ENCODE measurements around the gene BANK1.

BANK1 gene

GRCh38 chr4:102036016-102036415 lies 245.5 kb downstream of the BANK1 start:
- Histone ChIP-seq H3K9ac (no peak overlapping the region), H3K9me3 (no peaks in the 10 kb centered on the region), H3K4me3 (no peak overlapping the region), H3K27me3 (no peaks in the 10 kb centered on the region), H4K20me1 (no peaks in the 10 kb centered on the region), H3K36me3 (no peaks in the 10 kb centered on the region), H3K4me2 (no peak overlapping the region), H3K27ac (no peak overlapping the region), H3K4me1 (no peaks in the 10 kb centered on the region)
- no peak for TF ChIP-seq Cebpa-rat (IDR thresholded peaks at IDR 0.05)

- TF ChIP-seq Cebpa-rat (IDR thresholded peaks at IDR 0.05), result no peak
- no peak overlapping the region for H3K27ac ChIP-seq
- no peaks in the 10 kb centered on the region for H3K9me3 ChIP-seq
- no peak overlapping the region for H3K4me2 ChIP-seq
- H3K36me3 ChIP-seq, result no peaks in the 10 kb centered on the region
- no peak overlapping the region for H3K4me3 ChIP-seq
- H3K9ac ChIP-seq, result no peak overlapping the region
- no peaks in the 10 kb centered on the region for H3K4me1 ChIP-seq
- no peaks in the 10 kb centered on the region for H4K20me1 ChIP-seq
- H3K27me3 ChIP-seq, result no peaks in the 10 kb centered on the region
These were observed 246.3 kb downstream of the BANK1 start for GRCh38 chr4:102036619-102037376.

GRCh38 chr4:102037566-102037965 lies 247.0 kb downstream of the BANK1 start:
- H3K4me2 ChIP-seq, result no peak overlapping the region
- H3K36me3 ChIP-seq, result no peaks in the 10 kb centered on the region
- TF ChIP-seq Cebpa-rat (IDR thresholded peaks at IDR 0.05), result no peak
- H4K20me1 ChIP-seq, result no peaks in the 10 kb centered on the region
- no peak overlapping the region for H3K27ac ChIP-seq
- no peak overlapping the region for H3K9ac ChIP-seq
- H3K27me3 ChIP-seq, result no peaks in the 10 kb centered on the region
- no peaks in the 10 kb centered on the region for H3K9me3 ChIP-seq
- no peaks in the 10 kb centered on the region for H3K4me1 ChIP-seq
- no peak overlapping the region for H3K4me3 ChIP-seq

- H3K4me3 ChIP-seq, result no peak overlapping the region
- H3K9me3 ChIP-seq, result no peaks in the 10 kb centered on the region
- H4K20me1 ChIP-seq, result no peaks in the 10 kb centered on the region
- H3K27ac ChIP-seq, result no peak overlapping the region
- H3K27me3 ChIP-seq, result no peaks in the 10 kb centered on the region
- no peak for TF ChIP-seq Cebpa-rat (IDR thresholded peaks at IDR 0.05)
- H3K4me1 ChIP-seq, result no peaks in the 10 kb centered on the region
- no peak overlapping the region for H3K9ac ChIP-seq
- H3K4me2 ChIP-seq, result no peak overlapping the region
- no peaks in the 10 kb centered on the region for H3K36me3 ChIP-seq
These were observed 252.6 kb downstream of the BANK1 start for GRCh38 chr4:102042871-102043802.

GRCh38 chr4:102047616-102048015 lies 257.1 kb downstream of the BANK1 start:
- no peaks in the 10 kb centered on the region for H3K4me1 ChIP-seq
- H3K4me2 ChIP-seq, result no peak overlapping the region
- no peaks in the 10 kb centered on the region for H4K20me1 ChIP-seq
- H3K4me3 ChIP-seq, result no peak overlapping the region
- no peaks in the 10 kb centered on the region for H3K9me3 ChIP-seq
- no peak overlapping the region for H3K27ac ChIP-seq
- H3K9ac ChIP-seq, result no peak overlapping the region
- no peaks in the 10 kb centered on the region for H3K27me3 ChIP-seq
- TF ChIP-seq Cebpa-rat (IDR thresholded peaks at IDR 0.05), result no peak
- no peaks in the 10 kb centered on the region for H3K36me3 ChIP-seq

GRCh38 chr4:102055805-102056204 lies 265.3 kb downstream of the BANK1 start:
- Histone ChIP-seq H3K27me3 (no peaks in the 10 kb centered on the region), H3K27ac (no peak overlapping the region), H3K4me1 (no peaks in the 10 kb centered on the region), H3K9me3 (no peaks in the 10 kb centered on the region), H3K9ac (no peak overlapping the region), H3K4me3 (no peak overlapping the region), H3K4me2 (no peak overlapping the region), H3K36me3 (no peaks in the 10 kb centered on the region), H4K20me1 (no peaks in the 10 kb centered on the region)
- TF ChIP-seq Cebpa-rat (IDR thresholded peaks at IDR 0.05), result no peak

DNA sequence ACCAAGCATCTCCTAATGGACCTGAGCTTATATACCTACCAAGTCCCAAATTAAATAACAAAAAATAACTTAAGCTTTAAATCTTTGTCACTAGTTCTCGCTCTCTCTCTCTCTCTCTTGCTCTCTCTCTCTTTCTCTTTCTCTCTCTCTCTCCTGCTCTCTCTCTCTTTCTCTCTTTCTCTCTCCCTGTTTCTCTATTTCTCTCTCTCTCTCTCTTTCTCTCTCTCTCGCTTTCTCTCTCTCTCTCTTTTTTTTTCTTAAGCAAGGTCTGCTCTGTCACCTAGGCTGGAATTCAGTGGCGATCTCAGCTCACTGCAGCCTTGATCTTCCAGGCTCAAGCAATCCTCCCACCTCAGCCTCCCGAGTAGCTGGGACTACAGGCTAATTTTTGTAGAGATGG lies 266.6 kb downstream of the BANK1 start:
- H3K27ac ChIP-seq, result no peak overlapping the region
- no peak overlapping the region for H3K4me2 ChIP-seq
- H3K9ac ChIP-seq, result no peak overlapping the region
- H3K36me3 ChIP-seq, result no peaks in the 10 kb centered on the region
- H3K9me3 ChIP-seq, result no peaks in the 10 kb centered on the region
- no peaks in the 10 kb centered on the region for H3K4me1 ChIP-seq
- H3K27me3 ChIP-seq, result no peaks in the 10 kb centered on the region
- no peak overlapping the region for H3K4me3 ChIP-seq
- TF ChIP-seq Cebpa-rat (IDR thresholded peaks at IDR 0.05), result no peak
- no peaks in the 10 kb centered on the region for H4K20me1 ChIP-seq

- H3K36me3 ChIP-seq, result no peaks in the 10 kb centered on the region
- no peaks in the 10 kb centered on the region for H3K27me3 ChIP-seq
- no peak overlapping the region for H3K27ac ChIP-seq
These were observed 270.6 kb downstream of the BANK1 start for GRCh38 chr4:102061133-102061532.

GRCh38 chr4:102064747-102065442 lies 274.4 kb downstream of the BANK1 start:
- Histone ChIP-seq H3K4me1 (no peaks in the 10 kb centered on the region), H3K27ac (no peak overlapping the region), H3K4me2 (no peak overlapping the region), H3K9me3 (no peaks in the 10 kb centered on the region), H3K9ac (no peak overlapping the region), H3K27me3 (no peaks in the 10 kb centered on the region), H3K4me3 (no peak overlapping the region), H4K20me1 (no peaks in the 10 kb centered on the region), H3K36me3 (no peaks in the 10 kb centered on the region)
- TF ChIP-seq Cebpa-rat (IDR thresholded peaks at IDR 0.05), result no peak

More at GRCh38 chr4:102061133-102061532, 270.6 kb downstream of the BANK1 start:
- no peaks in the 10 kb centered on the region for H3K4me1 ChIP-seq
- H3K9me3 ChIP-seq, result no peaks in the 10 kb centered on the region
- H3K4me2 ChIP-seq, result no peak overlapping the region
- H3K9ac ChIP-seq, result no peak overlapping the region
- no peaks in the 10 kb centered on the region for H4K20me1 ChIP-seq
- TF ChIP-seq Cebpa-rat (IDR thresholded peaks at IDR 0.05), result no peak
- H3K4me3 ChIP-seq, result no peak overlapping the region
